Loucy (cell line): ENCODE measurements around the gene NLRC5.

Experiments
- EZH2phosphoT487 ChIP-seq: fragments of 200-600 bp; IDR thresholded peaks from 2 replicates; pipeline ENCODE4 v1.6.1; 2018; ENCODE audit warnings: antibody characterized with exemption, mild to moderate bottlenecking, moderate library complexity, borderline replicate concordance
- TF ChIP-seq, protein P1 (sequence below): fragments of 200-600 bp; sonication (generic); conservative IDR thresholded peaks from 2 replicates; pipeline ENCODE4 v1.5.1; 2014; ENCODE audit warnings: mild to moderate bottlenecking, antibody characterized with exemption, low read length

DNA sequence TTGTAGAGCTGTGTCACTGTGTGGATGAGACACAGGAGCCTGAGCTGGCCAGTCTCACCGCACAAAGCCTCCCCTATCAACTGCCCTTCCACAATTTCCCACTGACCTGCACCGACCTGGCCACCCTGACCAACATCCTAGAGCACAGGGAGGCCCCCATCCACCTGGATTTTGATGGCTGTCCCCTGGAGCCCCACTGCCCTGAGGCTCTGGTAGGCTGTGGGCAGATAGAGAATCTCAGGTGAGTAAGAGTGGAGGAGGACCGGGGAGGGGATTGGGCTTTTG lies 37.4 kb downstream of the NLRC5 start:
- TF ChIP-seq, protein P1, sequence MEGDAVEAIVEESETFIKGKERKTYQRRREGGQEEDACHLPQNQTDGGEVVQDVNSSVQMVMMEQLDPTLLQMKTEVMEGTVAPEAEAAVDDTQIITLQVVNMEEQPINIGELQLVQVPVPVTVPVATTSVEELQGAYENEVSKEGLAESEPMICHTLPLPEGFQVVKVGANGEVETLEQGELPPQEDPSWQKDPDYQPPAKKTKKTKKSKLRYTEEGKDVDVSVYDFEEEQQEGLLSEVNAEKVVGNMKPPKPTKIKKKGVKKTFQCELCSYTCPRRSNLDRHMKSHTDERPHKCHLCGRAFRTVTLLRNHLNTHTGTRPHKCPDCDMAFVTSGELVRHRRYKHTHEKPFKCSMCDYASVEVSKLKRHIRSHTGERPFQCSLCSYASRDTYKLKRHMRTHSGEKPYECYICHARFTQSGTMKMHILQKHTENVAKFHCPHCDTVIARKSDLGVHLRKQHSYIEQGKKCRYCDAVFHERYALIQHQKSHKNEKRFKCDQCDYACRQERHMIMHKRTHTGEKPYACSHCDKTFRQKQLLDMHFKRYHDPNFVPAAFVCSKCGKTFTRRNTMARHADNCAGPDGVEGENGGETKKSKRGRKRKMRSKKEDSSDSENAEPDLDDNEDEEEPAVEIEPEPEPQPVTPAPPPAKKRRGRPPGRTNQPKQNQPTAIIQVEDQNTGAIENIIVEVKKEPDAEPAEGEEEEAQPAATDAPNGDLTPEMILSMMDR: no peak
- TF ChIP-seq EZH2phosphoT487: no peak
